ENCODE results near the gene TPCN1. TPM values are rescaled to one million over a fixed set of nuclear protein-coding genes. Genes with fewer than 3 reads are reported as not detected.

Gene TPCN1
- total and polyA plus RNA-seq, 2 experiments from 2014 or later: 14.4 to 16.2 TPM

DNA sequence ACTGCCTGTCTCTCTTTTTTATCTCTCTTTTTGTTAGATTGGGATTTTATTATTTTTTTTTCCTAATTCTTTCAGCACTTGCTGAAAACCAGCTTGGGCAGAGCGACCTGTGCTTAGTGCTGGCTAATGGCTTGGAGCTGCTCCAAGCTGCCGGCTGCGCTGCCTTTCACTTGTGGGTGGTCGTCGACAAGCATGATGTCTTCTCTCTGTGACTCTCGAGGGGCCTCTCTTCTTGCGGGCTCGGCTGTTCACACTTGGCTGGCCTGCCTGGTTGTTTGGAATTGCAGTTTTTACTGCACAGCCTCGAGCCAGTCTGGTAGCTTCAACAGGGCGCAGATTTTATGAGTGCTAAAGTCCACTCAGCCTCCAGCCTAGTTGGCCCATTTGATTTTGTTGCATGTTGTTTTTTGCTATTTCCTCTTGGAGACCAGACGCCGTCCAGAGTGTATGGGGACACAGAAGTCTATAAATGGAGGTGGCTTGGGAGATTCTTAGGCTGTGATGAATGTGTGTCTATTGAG lies 18.6 kb downstream of the TPCN1 start:
- Histone ChIP-seq H3K79me2 (replicated peaks; ENCODE audit: insufficient read depth) (no peaks in the 10 kb centered on the region), H3F3A (replicated peaks; ENCODE audit: low read depth) (no peaks in the 10 kb centered on the region), H4K20me1 (replicated peaks; ENCODE audit: insufficient read depth) (no peaks in the 10 kb centered on the region), H3K4me2 (no peak overlapping the region), H3K36me3 (ENCODE audit: insufficient read depth) (no peaks in the 10 kb centered on the region), H3K27ac (ENCODE audit: low read depth) (no peak overlapping the region), H3K27me3 (ENCODE audit: insufficient read depth) (no peaks in the 10 kb centered on the region), H3K4me1 (ENCODE audit: insufficient read depth) (peaks cover 3% of the 10 kb centered on the region; the same call in 1 of the 2 replicates), H2AFZ (no peak overlapping the region), H3K4me3 (no peak overlapping the region), H3K9me2 (ENCODE audit: insufficient read depth) (no peaks in the 10 kb centered on the region)
- H3K27ac Mint-ChIP-seq: no peak overlapping the region
- DNase-seq (ENCODE audit: low spot score) (no peak), ATAC-seq (no peak)
- no peak overlapping the region for H3K4me3 Mint-ChIP-seq
- H3K36me3 Mint-ChIP-seq (ENCODE audit: low read depth): peaks cover 24% of the 10 kb centered on the region
- peaks cover 3% of the 10 kb centered on the region; the same call in 1 of the 3 replicates for H3K9me3 Mint-ChIP-seq
- H3K4me1 Mint-ChIP-seq: peaks cover 39% of the 10 kb centered on the region
- TF ChIP-seq, protein P1, sequence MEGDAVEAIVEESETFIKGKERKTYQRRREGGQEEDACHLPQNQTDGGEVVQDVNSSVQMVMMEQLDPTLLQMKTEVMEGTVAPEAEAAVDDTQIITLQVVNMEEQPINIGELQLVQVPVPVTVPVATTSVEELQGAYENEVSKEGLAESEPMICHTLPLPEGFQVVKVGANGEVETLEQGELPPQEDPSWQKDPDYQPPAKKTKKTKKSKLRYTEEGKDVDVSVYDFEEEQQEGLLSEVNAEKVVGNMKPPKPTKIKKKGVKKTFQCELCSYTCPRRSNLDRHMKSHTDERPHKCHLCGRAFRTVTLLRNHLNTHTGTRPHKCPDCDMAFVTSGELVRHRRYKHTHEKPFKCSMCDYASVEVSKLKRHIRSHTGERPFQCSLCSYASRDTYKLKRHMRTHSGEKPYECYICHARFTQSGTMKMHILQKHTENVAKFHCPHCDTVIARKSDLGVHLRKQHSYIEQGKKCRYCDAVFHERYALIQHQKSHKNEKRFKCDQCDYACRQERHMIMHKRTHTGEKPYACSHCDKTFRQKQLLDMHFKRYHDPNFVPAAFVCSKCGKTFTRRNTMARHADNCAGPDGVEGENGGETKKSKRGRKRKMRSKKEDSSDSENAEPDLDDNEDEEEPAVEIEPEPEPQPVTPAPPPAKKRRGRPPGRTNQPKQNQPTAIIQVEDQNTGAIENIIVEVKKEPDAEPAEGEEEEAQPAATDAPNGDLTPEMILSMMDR (conservative IDR thresholded peaks at IDR 0.05; ENCODE audit: low read depth in 2 of 2): no peak
- TF ChIP-seq ZNF331 (CRISPR knock-in tag; IDR thresholded peaks at IDR 0.05; ENCODE audit: low read depth) (no peak), CREB1 (CRISPR knock-in tag; IDR thresholded peaks at IDR 0.05; ENCODE audit: low read depth) (no peak), POLR2AphosphoS5 (IDR thresholded peaks at IDR 0.05; ENCODE audit: low read depth) (no peak), EZH2phosphoT487 (IDR thresholded peaks at IDR 0.05; ENCODE audit: unreplicated experiment) (no peak), NANOG (IDR thresholded peaks at IDR 0.05; ENCODE audit: borderline replicate concordance) (no peak), ZNF114 (CRISPR knock-in tag; IDR thresholded peaks at IDR 0.05) (no peak), JUNB (IDR thresholded peaks at IDR 0.05; ENCODE audit: unreplicated experiment) (no peak), STAT1 (IDR thresholded peaks at IDR 0.05; ENCODE audit: unreplicated experiment) (no peak), EZH2 (IDR thresholded peaks at IDR 0.05; ENCODE audit: low read depth, unreplicated experiment) (no peak)
- TF ChIP-seq, protein P2, sequence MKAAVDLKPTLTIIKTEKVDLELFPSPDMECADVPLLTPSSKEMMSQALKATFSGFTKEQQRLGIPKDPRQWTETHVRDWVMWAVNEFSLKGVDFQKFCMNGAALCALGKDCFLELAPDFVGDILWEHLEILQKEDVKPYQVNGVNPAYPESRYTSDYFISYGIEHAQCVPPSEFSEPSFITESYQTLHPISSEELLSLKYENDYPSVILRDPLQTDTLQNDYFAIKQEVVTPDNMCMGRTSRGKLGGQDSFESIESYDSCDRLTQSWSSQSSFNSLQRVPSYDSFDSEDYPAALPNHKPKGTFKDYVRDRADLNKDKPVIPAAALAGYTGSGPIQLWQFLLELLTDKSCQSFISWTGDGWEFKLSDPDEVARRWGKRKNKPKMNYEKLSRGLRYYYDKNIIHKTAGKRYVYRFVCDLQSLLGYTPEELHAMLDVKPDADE (IDR thresholded peaks at IDR 0.05): no peak
- TF ChIP-seq, protein P3, sequence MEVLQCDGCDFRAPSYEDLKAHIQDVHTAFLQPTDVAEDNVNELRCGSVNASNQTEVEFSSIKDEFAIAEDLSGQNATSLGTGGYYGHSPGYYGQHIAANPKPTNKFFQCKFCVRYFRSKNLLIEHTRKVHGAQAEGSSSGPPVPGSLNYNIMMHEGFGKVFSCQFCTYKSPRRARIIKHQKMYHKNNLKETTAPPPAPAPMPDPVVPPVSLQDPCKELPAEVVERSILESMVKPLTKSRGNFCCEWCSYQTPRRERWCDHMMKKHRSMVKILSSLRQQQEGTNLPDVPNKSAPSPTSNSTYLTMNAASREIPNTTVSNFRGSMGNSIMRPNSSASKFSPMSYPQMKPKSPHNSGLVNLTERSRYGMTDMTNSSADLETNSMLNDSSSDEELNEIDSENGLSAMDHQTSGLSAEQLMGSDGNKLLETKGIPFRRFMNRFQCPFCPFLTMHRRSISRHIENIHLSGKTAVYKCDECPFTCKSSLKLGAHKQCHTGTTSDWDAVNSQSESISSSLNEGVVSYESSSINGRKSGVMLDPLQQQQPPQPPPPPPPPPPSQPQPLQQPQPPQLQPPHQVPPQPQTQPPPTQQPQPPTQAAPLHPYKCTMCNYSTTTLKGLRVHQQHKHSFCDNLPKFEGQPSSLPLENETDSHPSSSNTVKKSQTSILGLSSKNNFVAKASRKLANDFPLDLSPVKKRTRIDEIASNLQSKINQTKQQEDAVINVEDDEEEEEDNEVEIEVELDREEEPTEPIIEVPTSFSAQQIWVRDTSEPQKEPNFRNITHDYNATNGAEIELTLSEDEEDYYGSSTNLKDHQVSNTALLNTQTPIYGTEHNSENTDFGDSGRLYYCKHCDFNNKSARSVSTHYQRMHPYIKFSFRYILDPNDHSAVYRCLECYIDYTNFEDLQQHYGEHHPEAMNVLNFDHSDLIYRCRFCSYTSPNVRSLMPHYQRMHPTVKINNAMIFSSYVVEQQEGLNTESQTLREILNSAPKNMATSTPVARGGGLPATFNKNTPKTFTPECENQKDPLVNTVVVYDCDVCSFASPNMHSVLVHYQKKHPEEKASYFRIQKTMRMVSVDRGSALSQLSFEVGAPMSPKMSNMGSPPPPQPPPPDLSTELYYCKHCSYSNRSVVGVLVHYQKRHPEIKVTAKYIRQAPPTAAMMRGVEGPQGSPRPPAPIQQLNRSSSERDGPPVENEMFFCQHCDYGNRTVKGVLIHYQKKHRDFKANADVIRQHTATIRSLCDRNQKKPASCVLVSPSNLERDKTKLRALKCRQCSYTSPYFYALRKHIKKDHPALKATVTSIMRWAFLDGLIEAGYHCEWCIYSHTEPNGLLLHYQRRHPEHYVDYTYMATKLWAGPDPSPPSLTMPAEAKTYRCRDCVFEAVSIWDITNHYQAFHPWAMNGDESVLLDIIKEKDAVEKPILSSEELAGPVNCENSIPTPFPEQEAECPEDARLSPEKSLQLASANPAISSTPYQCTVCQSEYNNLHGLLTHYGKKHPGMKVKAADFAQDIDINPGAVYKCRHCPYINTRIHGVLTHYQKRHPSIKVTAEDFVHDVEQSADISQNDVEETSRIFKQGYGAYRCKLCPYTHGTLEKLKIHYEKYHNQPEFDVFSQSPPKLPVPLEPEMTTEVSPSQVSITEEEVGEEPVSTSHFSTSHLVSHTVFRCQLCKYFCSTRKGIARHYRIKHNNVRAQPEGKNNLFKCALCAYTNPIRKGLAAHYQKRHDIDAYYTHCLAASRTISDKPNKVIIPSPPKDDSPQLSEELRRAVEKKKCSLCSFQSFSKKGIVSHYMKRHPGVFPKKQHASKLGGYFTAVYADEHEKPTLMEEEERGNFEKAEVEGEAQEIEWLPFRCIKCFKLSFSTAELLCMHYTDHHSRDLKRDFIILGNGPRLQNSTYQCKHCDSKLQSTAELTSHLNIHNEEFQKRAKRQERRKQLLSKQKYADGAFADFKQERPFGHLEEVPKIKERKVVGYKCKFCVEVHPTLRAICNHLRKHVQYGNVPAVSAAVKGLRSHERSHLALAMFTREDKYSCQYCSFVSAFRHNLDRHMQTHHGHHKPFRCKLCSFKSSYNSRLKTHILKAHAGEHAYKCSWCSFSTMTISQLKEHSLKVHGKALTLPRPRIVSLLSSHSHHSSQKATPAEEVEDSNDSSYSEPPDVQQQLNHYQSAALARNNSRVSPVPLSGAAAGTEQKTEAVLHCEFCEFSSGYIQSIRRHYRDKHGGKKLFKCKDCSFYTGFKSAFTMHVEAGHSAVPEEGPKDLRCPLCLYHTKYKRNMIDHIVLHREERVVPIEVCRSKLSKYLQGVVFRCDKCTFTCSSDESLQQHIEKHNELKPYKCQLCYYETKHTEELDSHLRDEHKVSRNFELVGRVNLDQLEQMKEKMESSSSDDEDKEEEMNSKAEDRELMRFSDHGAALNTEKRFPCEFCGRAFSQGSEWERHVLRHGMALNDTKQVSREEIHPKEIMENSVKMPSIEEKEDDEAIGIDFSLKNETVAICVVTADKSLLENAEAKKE (CRISPR knock-in tag; IDR thresholded peaks at IDR 0.05): no peak
- TF ChIP-seq, protein P4, sequence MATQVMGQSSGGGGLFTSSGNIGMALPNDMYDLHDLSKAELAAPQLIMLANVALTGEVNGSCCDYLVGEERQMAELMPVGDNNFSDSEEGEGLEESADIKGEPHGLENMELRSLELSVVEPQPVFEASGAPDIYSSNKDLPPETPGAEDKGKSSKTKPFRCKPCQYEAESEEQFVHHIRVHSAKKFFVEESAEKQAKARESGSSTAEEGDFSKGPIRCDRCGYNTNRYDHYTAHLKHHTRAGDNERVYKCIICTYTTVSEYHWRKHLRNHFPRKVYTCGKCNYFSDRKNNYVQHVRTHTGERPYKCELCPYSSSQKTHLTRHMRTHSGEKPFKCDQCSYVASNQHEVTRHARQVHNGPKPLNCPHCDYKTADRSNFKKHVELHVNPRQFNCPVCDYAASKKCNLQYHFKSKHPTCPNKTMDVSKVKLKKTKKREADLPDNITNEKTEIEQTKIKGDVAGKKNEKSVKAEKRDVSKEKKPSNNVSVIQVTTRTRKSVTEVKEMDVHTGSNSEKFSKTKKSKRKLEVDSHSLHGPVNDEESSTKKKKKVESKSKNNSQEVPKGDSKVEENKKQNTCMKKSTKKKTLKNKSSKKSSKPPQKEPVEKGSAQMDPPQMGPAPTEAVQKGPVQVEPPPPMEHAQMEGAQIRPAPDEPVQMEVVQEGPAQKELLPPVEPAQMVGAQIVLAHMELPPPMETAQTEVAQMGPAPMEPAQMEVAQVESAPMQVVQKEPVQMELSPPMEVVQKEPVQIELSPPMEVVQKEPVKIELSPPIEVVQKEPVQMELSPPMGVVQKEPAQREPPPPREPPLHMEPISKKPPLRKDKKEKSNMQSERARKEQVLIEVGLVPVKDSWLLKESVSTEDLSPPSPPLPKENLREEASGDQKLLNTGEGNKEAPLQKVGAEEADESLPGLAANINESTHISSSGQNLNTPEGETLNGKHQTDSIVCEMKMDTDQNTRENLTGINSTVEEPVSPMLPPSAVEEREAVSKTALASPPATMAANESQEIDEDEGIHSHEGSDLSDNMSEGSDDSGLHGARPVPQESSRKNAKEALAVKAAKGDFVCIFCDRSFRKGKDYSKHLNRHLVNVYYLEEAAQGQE (IDR thresholded peaks at IDR 0.05; ENCODE audit: unreplicated experiment): no peak
- H3K27me3 Mint-ChIP-seq (ENCODE audit: insufficient read depth, low read depth, poor library complexity): peaks cover 17% of the 10 kb centered on the region
